CD4-positive, alpha-beta memory T cell (primary cell): ENCODE data around the gene BICDL1. TPM values are rescaled to one million over a fixed set of nuclear protein-coding genes. Genes with fewer than 3 reads are reported as not detected.
A peak's percentile ranks its signal among the peaks of the same experiment; 100 is the strongest.

Experiments used
- CTCF ChIA-PET: fragments of 350-600 bp; sonication (Branson Sonifier 250); formaldehyde crosslinking; loops from one replicate; lab custom pipeline; 2021; ENCODE audit warnings: inconsistent platforms; ENCODE audit not compliant: partially characterized antibody; lab: Charles Lee
- POLR2A ChIA-PET: fragments of 350-600 bp; sonication (Branson Sonifier 250); formaldehyde crosslinking; loops from one replicate; lab custom pipeline; 2021; ENCODE audit not compliant: partially characterized antibody; lab: Charles Lee
- DNase-seq, 5 donors: peaks; one replicate each; pipeline versions ENCODE4 v3.0.0 to v3.0.0-alpha.2; 2020 to 2022; ENCODE audit warnings: mixed read lengths in 1 of 5
- H3K27ac ChIP-seq: one replicate; pipeline ENCODE4 v1.7.0; 2013; ENCODE audit warnings: low read depth, low read length
- H3K27me3 ChIP-seq: 2 replicates; pipeline ENCODE4 v1.7.0; 2013; ENCODE audit warnings: mild to moderate bottlenecking, low read length, moderate library complexity; ENCODE audit not compliant: insufficient read depth
- H3K36me3 ChIP-seq: 2 replicates; pipeline ENCODE4 v1.7.0; 2013; ENCODE audit warnings: mild to moderate bottlenecking, low read length, moderate library complexity; ENCODE audit not compliant: insufficient read depth
- H3K4me1 ChIP-seq: 2 replicates; pipeline ENCODE4 v1.7.0; 2013; ENCODE audit warnings: mild to moderate bottlenecking, low read length, moderate library complexity; ENCODE audit not compliant: insufficient read depth
- H3K4me3 ChIP-seq, 2 donors: one replicate each; pipeline ENCODE4 v1.7.0; 2013; ENCODE audit warnings: low read length in 2 of 2, mild to moderate bottlenecking in 1 of 2
- H3K9me3 ChIP-seq, 2 donors: one replicate each; pipeline ENCODE4 v1.7.0; 2013; ENCODE audit warnings: low read length in 2 of 2, control low read depth in 1 of 2; ENCODE audit not compliant: control insufficient read depth in 1 of 2
- H3K27ac Mint-ChIP-seq, 7 donors: one replicate each; pipeline ENCODE4 v1.8.0; 2020 to 2021; ENCODE audit warnings: mixed read lengths in 7 of 7, mild to moderate bottlenecking in 6 of 7, inconsistent platforms in 3 of 7, moderate library complexity in 3 of 7
- H3K27me3 Mint-ChIP-seq, 2 donors: one replicate each; pipeline ENCODE4 v1.8.0; 2020 to 2021; ENCODE audit warnings: mixed read lengths in 2 of 2
- H3K36me3 Mint-ChIP-seq, 2 donors: one replicate each; pipeline ENCODE4 v1.8.0; 2020 to 2021; ENCODE audit warnings: mixed read lengths in 2 of 2, inconsistent platforms in 1 of 2, mild to moderate bottlenecking in 1 of 2
- H3K4me1 Mint-ChIP-seq, 4 donors: one replicate each; pipeline ENCODE4 v1.8.0; 2020 to 2021; ENCODE audit warnings: mixed read lengths in 4 of 4, mild to moderate bottlenecking in 1 of 4
- H3K4me3 Mint-ChIP-seq, 8 donors: one replicate each; pipeline ENCODE4 v1.8.0; 2020 to 2021; ENCODE audit warnings: mixed read lengths in 8 of 8, mild to moderate bottlenecking in 7 of 8, moderate library complexity in 6 of 8, inconsistent platforms in 3 of 8
- H3K9me3 Mint-ChIP-seq, 8 donors: one replicate each; pipeline ENCODE4 v1.8.0; 2020 to 2021; ENCODE audit warnings: mixed read lengths in 8 of 8, mild to moderate bottlenecking in 5 of 8, inconsistent platforms in 3 of 8, moderate library complexity in 1 of 8
- intact Hi-C: fragments of 100-400 bp; cut with micrococcal nuclease; formaldehyde crosslinking; loops from one replicate; pipeline ENCODE4 v1.15.1; 2023
- polyA plus RNA-seq, 2 donors: library from polyadenylated mRNA; unstranded; fragments of 300-500 nt; fragmentation: Illumina TruSeq; gene quantifications; one replicate each; pipeline ENCODE4 v1.2.3, GENCODE V29; 2021
- total RNA-seq, 2 experiments: library from RNA; stranded (reverse); gene quantifications; one replicate each; pipeline ENCODE4 v1.2.3, GENCODE V29; 2021

The BICDL1 gene
- total and polyA plus RNA-seq, 4 experiments from 2014 or later = 2.3 to 153 (median 73.2) TPM

GRCh38 chr12:120067084-120067869 lies 78.2 kb downstream of the BICDL1 start:
- H3K4me1 ChIP-seq = no peaks in the 10 kb centered on the region
- no peak for DNase-seq
- H3K27me3 ChIP-seq = no peaks in the 10 kb centered on the region
- no peak overlapping the region for H3K4me3 Mint-ChIP-seq
- no peaks in the 10 kb centered on the region for H3K27me3 Mint-ChIP-seq
- H3K9me3 Mint-ChIP-seq = no peaks in the 10 kb centered on the region
- ChIA-PET POLR2A (interaction anchor here (0.5 to 1.6 kb wide), 2 partner anchors 46 to 53 kb away, joined by 3 to 4 read pairs; no protein-coding TSS in a partner anchor), CTCF (no interaction called here)
- intact Hi-C loops = no loop called here
- H3K4me3 ChIP-seq = no peak overlapping the region
- no peak overlapping the region for H3K27ac ChIP-seq
- H3K27ac Mint-ChIP-seq = peak overlapping the region in 3 of 7 donors; percentile 53 to 68 (median 66)
- peaks cover 13% of the 10 kb centered on the region for H3K36me3 ChIP-seq
- peaks cover 22 to 59% of the 10 kb centered on the region in 2 donors for H3K36me3 Mint-ChIP-seq
- H3K9me3 ChIP-seq = no peaks in the 10 kb centered on the region
- peaks cover 0 to 3% (median 0%) of the 10 kb centered on the region in 4 donors for H3K4me1 Mint-ChIP-seq

- H3K27me3 ChIP-seq = no peaks in the 10 kb centered on the region
- Mint-ChIP-seq H3K36me3 (peaks cover 23 to 58% of the 10 kb centered on the region in 2 donors), H3K9me3 (no peaks in the 10 kb centered on the region), H3K27me3 (no peaks in the 10 kb centered on the region), H3K4me1 (peaks cover 0 to 3% (median 0%) of the 10 kb centered on the region in 4 donors), H3K4me3 (no peak overlapping the region), H3K27ac (peak overlapping the region in 2 of 7 donors; percentile 2 to 68)
- no peak overlapping the region for H3K4me3 ChIP-seq
- intact Hi-C loops = no loop called here
- POLR2A ChIA-PET = no interaction called here
- H3K27ac ChIP-seq = no peak overlapping the region
- no peaks in the 10 kb centered on the region for H3K4me1 ChIP-seq
- CTCF ChIA-PET = interaction anchor here (1.4 kb wide), 1 partner anchor 20 kb away, joined by 3 read pairs; no protein-coding TSS in a partner anchor
- no peak for DNase-seq
- peaks cover 14% of the 10 kb centered on the region for H3K36me3 ChIP-seq
- H3K9me3 ChIP-seq = no peaks in the 10 kb centered on the region
Observed at GRCh38 chr12:120067901-120068300, 78.9 kb downstream of the BICDL1 start.

GRCh38 chr12:120069278-120069677 lies 80.2 kb downstream of the BICDL1 start:
- no peak overlapping the region for H3K27ac ChIP-seq
- Mint-ChIP-seq H3K27me3 (no peaks in the 10 kb centered on the region), H3K36me3 (peaks cover 28 to 63% of the 10 kb centered on the region in 2 donors), H3K9me3 (no peaks in the 10 kb centered on the region), H3K4me3 (no peak overlapping the region), H3K27ac (peak overlapping the region in 1 of 7 donors; percentile 51), H3K4me1 (peaks cover 1 to 7% (median 4%) of the 10 kb centered on the region in 4 donors)
- H3K4me1 ChIP-seq = peaks cover 3% of the 10 kb centered on the region
- H3K36me3 ChIP-seq = peaks cover 20% of the 10 kb centered on the region
- H3K9me3 ChIP-seq = no peaks in the 10 kb centered on the region
- ChIA-PET POLR2A (interaction anchor here (1.0 to 1.1 kb wide), 2 partner anchors 62 to 79 kb away, joined by 3 read pairs; no protein-coding TSS in a partner anchor), CTCF (interaction anchor here (1.4 kb wide), 1 partner anchor 22 kb away, joined by 3 read pairs; no protein-coding TSS in a partner anchor)
- H3K27me3 ChIP-seq = no peaks in the 10 kb centered on the region
- intact Hi-C loops = no loop called here
- no peak for DNase-seq
- no peak overlapping the region for H3K4me3 ChIP-seq

GRCh38 chr12:120071493-120072020 lies 82.5 kb downstream of the BICDL1 start:
- no peak overlapping the region for H3K4me3 Mint-ChIP-seq
- Histone ChIP-seq H3K27me3 (no peaks in the 10 kb centered on the region), H3K9me3 (no peaks in the 10 kb centered on the region), H3K4me1 (peaks cover 20% of the 10 kb centered on the region), H3K36me3 (peaks cover 13% of the 10 kb centered on the region), H3K27ac (no peak overlapping the region), H3K4me3 (no peak overlapping the region)
- POLR2A ChIA-PET = interaction anchor here (1.5 kb wide), 1 partner anchor 83 kb away, joined by 4 read pairs; the partner anchor contains the start of gene BICDL1
- CTCF ChIA-PET = interaction anchor here (2.0 kb wide), 1 partner anchor 16 kb away, joined by 4 read pairs; no protein-coding TSS in a partner anchor
- peaks cover 23 to 54% of the 10 kb centered on the region in 2 donors for H3K36me3 Mint-ChIP-seq
- H3K27me3 Mint-ChIP-seq = no peaks in the 10 kb centered on the region
- DNase-seq = no peak
- no peaks in the 10 kb centered on the region for H3K9me3 Mint-ChIP-seq
- peak overlapping the region in 1 of 7 donors; percentile 56 for H3K27ac Mint-ChIP-seq
- peaks cover 11 to 15% (median 13%) of the 10 kb centered on the region in 4 donors for H3K4me1 Mint-ChIP-seq
- intact Hi-C loops = no loop called here

GRCh38 chr12:120072472-120073249 lies 83.6 kb downstream of the BICDL1 start:
- no peaks in the 10 kb centered on the region for H3K27me3 Mint-ChIP-seq
- no peak overlapping the region for H3K27ac ChIP-seq
- H3K4me3 Mint-ChIP-seq = no peak overlapping the region
- intact Hi-C loops = no loop called here
- H3K4me1 ChIP-seq = peaks cover 20% of the 10 kb centered on the region
- no peak for DNase-seq
- H3K36me3 ChIP-seq = peaks cover 13% of the 10 kb centered on the region
- H3K4me1 Mint-ChIP-seq = peaks cover 11 to 13% (median 13%) of the 10 kb centered on the region in 4 donors
- no peaks in the 10 kb centered on the region for H3K27me3 ChIP-seq
- ChIA-PET POLR2A (interaction anchor here (1.5 kb wide), 1 partner anchor 84 kb away, joined by 4 read pairs; the partner anchor contains the start of gene BICDL1), CTCF (interaction anchor here (1.2 to 2.0 kb wide), 2 partner anchors 15 to 65 kb away, joined by 4 read pairs; no protein-coding TSS in a partner anchor)
- peaks cover 23 to 44% of the 10 kb centered on the region in 2 donors for H3K36me3 Mint-ChIP-seq
- H3K9me3 Mint-ChIP-seq = no peaks in the 10 kb centered on the region
- peak overlapping the region in 1 of 7 donors; percentile 53 for H3K27ac Mint-ChIP-seq
- H3K9me3 ChIP-seq = no peaks in the 10 kb centered on the region
- H3K4me3 ChIP-seq = no peak overlapping the region

GRCh38 chr12:120075034-120075616 lies 86.1 kb downstream of the BICDL1 start:
- peak overlapping the region; percentile 29 for H3K27ac ChIP-seq
- Mint-ChIP-seq H3K4me1 (peaks cover 17 to 24% (median 17%) of the 10 kb centered on the region in 4 donors), H3K9me3 (no peaks in the 10 kb centered on the region), H3K4me3 (peak overlapping the region; percentile 19 to 74 (median 34)), H3K36me3 (peaks cover 27 to 45% of the 10 kb centered on the region in 2 donors), H3K27me3 (no peaks in the 10 kb centered on the region), H3K27ac (peak overlapping the region; percentile 80 to 93 (median 87))
- no peaks in the 10 kb centered on the region for H3K9me3 ChIP-seq
- POLR2A ChIA-PET = interaction anchor here (0.8 to 1.6 kb wide), 6 partner anchors 12 to 88 kb away, joined by 3 to 6 read pairs (median 5); partner anchors contain the start of genes BICDL1 and RAB35
- no peaks in the 10 kb centered on the region for H3K27me3 ChIP-seq
- peaks cover 13% of the 10 kb centered on the region for H3K36me3 ChIP-seq
- DNase-seq = peak in 1 of 5 donors; percentile 14
- no peak overlapping the region for H3K4me3 ChIP-seq
- intact Hi-C loops = no loop called here
- peaks cover 20% of the 10 kb centered on the region for H3K4me1 ChIP-seq
- CTCF ChIA-PET = interaction anchor here (1.2 to 1.3 kb wide), 2 partner anchors 12 to 86 kb away, joined by 5 to 6 read pairs; partner anchors contain the start of gene BICDL1
